HL-60 (cell line): Measurements from ENCODE around the gene DIS3L2.

ENCODE experiments used
- GABPA ChIP-seq: IDR thresholded peaks from 2 replicates; pipeline ENCODE4 v1.6.1; 2012; ENCODE audit warnings: low read depth
- POLR2AphosphoS5 ChIP-seq: IDR thresholded peaks from 2 replicates; pipeline ENCODE4 v1.6.1; 2012; ENCODE audit warnings: low read depth
- REST ChIP-seq: IDR thresholded peaks from 2 replicates; pipeline ENCODE4 v1.6.1; 2012; ENCODE audit warnings: low read depth; ENCODE audit not compliant: insufficient replicate concordance
- SPI1 ChIP-seq: IDR thresholded peaks from 2 replicates; pipeline ENCODE4 v1.6.1; 2012; ENCODE audit warnings: low read depth, mild to moderate bottlenecking, borderline replicate concordance
- TF ChIP-seq, protein P1 (sequence below): IDR thresholded peaks from one replicate; pipeline ENCODE4 v1.5.1; 2011; ENCODE audit warnings: low read length, control low read depth, inconsistent platforms; ENCODE audit not compliant: insufficient read depth

DNA sequence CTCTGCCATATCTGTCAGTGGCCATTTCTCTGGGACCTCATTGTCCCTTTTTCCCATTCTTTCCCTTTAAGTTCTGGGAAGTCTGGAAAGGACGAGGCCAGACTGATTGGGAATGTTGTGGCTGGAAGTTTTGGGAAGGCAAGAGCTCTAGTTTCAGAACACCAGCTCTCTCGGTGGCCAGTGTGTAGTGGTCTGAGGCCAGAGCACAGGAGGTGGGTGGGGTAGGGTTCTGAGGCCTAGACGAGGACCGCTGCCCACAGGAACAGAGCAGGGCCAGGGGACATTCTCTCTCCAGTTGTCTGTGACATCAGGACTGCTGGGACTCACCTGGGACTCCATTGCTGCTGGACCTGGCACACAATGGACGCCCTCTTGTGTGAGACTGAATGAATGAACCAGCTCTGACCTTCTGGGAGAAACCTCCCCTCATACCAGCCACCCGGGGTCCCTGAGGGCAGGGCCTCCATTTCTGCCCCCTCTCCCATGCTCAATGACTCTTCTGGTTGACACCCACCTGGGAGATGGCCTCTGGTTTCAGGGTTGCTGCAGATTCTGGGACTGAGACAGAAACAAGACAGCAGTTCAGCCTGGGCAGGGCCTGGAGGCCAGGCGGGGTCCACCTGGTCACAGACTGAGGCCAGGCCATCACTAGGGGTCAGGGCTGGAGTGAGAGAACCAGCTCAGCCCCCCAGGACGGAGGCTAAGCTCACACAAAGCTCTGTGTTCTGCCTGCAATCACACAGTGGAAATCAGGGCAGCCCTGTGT lies 26.9 kb upstream of the DIS3L2 start:
- TF ChIP-seq POLR2AphosphoS5: no peak
- TF ChIP-seq, protein P1, sequence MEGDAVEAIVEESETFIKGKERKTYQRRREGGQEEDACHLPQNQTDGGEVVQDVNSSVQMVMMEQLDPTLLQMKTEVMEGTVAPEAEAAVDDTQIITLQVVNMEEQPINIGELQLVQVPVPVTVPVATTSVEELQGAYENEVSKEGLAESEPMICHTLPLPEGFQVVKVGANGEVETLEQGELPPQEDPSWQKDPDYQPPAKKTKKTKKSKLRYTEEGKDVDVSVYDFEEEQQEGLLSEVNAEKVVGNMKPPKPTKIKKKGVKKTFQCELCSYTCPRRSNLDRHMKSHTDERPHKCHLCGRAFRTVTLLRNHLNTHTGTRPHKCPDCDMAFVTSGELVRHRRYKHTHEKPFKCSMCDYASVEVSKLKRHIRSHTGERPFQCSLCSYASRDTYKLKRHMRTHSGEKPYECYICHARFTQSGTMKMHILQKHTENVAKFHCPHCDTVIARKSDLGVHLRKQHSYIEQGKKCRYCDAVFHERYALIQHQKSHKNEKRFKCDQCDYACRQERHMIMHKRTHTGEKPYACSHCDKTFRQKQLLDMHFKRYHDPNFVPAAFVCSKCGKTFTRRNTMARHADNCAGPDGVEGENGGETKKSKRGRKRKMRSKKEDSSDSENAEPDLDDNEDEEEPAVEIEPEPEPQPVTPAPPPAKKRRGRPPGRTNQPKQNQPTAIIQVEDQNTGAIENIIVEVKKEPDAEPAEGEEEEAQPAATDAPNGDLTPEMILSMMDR: no peak
- TF ChIP-seq REST: no peak
- TF ChIP-seq SPI1: no peak
- no peak for TF ChIP-seq GABPA
